Measurements from ENCODE around the gene CYP4X1. TPM values are rescaled to one million over a fixed set of nuclear protein-coding genes. Genes with fewer than 3 reads are reported as not detected.
"Not testable (repeated sequence)": the region's sequence is repeated elsewhere in the genome, so short reads cannot be mapped to it uniquely, and the experiment has no call there.

Gene CYP4X1, protein sequence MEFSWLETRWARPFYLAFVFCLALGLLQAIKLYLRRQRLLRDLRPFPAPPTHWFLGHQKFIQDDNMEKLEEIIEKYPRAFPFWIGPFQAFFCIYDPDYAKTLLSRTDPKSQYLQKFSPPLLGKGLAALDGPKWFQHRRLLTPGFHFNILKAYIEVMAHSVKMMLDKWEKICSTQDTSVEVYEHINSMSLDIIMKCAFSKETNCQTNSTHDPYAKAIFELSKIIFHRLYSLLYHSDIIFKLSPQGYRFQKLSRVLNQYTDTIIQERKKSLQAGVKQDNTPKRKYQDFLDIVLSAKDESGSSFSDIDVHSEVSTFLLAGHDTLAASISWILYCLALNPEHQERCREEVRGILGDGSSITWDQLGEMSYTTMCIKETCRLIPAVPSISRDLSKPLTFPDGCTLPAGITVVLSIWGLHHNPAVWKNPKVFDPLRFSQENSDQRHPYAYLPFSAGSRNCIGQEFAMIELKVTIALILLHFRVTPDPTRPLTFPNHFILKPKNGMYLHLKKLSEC
- total RNA-seq: 10 to 100 TPM in 3 of 4 donors, 1 to 10 TPM in 1; 3.1 to 14.8 (median 12.1) TPM

DNA sequence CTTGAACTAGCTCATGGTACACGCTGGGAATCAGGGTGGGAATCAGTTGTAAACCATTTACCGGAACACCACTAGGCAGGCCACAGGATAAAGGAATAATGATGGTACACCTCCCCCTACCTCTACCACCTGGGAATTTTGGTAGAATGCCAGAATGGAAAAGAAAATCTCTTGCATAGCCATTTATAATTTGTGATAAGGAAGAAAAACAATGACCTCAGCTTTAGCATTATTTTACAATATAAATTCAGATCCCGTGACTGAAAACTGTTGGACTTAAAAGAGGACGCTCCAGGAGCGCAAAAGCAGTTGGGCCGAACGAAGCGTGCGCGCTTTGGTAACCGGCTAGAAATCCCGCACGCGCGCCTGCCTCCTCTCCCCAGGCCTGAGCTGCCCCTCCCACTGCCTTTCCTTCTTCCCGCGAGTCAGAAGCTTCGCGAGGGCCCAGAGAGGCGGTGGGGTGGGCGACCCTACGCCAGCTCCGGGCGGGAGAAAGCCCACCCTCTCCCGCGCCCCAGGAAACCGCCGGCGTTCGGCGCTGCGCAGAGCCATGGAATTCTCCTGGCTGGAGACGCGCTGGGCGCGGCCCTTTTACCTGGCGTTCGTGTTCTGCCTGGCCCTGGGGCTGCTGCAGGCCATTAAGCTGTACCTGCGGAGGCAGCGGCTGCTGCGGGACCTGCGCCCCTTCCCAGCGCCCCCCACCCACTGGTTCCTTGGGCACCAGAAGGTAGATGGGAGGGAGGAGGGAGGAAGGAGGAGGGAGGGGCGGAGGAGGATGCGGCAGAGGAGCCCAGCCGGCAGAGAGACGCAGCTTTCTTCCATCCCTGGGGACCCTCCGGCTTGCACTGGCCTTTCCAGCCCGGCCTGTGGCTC is at the start of gene CYP4X1:
TSS of gene CYP4X1 (plus strand) at position 402 of the 873 bp plus-strand sequence. CDS start at position 551, 149 bp downstream.
- TF ChIP-seq, protein P1, sequence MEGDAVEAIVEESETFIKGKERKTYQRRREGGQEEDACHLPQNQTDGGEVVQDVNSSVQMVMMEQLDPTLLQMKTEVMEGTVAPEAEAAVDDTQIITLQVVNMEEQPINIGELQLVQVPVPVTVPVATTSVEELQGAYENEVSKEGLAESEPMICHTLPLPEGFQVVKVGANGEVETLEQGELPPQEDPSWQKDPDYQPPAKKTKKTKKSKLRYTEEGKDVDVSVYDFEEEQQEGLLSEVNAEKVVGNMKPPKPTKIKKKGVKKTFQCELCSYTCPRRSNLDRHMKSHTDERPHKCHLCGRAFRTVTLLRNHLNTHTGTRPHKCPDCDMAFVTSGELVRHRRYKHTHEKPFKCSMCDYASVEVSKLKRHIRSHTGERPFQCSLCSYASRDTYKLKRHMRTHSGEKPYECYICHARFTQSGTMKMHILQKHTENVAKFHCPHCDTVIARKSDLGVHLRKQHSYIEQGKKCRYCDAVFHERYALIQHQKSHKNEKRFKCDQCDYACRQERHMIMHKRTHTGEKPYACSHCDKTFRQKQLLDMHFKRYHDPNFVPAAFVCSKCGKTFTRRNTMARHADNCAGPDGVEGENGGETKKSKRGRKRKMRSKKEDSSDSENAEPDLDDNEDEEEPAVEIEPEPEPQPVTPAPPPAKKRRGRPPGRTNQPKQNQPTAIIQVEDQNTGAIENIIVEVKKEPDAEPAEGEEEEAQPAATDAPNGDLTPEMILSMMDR (IDR thresholded peaks at IDR 0.05): no peak
- no peak for TF ChIP-seq POLR2A (IDR thresholded peaks at IDR 0.05)
- peak within 1 kb of the TSS; percentile 5 for H3K4me3 ChIP-seq (ENCODE audit: low read depth, poor library complexity, severe bottlenecking)
- intact Hi-C loops (cut with DNase I; ENCODE audit: low total_unique reads): no loop called here
- 2% methylated on average over 39 to 48 of the region's 49 CpGs for WGBS, 2 donors
- no peak for DNase-seq (ENCODE audit: low spot score in 2 of 2)

DNA sequence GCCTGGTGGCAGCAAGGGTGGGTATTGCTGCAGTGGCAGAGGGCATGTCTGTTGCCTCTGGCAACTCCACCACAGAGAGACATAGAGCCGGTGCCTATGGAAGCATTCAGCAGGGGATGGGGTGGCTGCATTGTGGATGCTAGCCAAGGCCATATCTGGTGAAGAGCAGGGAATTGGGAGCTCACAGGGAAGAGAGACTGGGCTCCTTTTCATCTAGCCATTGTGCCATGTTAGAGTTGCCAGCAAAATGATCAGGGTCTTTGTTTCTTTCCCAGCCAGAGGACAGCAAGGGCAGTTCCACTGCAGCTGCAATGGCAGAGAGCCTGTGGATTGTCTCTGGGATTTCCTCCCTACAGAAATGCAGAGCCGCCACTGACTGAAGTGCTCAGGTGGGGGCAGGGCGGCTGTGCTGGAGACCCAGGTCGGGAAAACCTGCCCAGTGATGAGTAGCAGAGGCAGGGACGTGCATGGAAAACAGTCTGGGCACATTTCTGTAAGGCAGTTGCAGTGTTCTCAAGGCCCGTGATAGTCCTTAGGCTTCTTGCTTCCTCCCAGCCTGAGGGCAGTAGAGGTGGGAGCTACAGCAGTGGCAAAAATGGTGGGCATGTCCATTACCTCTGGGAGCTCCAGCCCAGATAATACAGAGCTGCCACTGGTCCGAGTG is 40.2 kb upstream of the CYP4X1 start:
- WGBS, 2 donors: 59 to 70% methylated on average over 7 of the region's 7 CpGs
- intact Hi-C loops (cut with DNase I; ENCODE audit: low total_unique reads): no loop called here
- DNase-seq (ENCODE audit: low spot score in 2 of 2): no peak
- TF ChIP-seq, protein P1 (IDR thresholded peaks at IDR 0.05): no peak
- no peak for TF ChIP-seq POLR2A (IDR thresholded peaks at IDR 0.05)
- H3K4me3 ChIP-seq (ENCODE audit: low read depth, poor library complexity, severe bottlenecking): no peak overlapping the region

DNA sequence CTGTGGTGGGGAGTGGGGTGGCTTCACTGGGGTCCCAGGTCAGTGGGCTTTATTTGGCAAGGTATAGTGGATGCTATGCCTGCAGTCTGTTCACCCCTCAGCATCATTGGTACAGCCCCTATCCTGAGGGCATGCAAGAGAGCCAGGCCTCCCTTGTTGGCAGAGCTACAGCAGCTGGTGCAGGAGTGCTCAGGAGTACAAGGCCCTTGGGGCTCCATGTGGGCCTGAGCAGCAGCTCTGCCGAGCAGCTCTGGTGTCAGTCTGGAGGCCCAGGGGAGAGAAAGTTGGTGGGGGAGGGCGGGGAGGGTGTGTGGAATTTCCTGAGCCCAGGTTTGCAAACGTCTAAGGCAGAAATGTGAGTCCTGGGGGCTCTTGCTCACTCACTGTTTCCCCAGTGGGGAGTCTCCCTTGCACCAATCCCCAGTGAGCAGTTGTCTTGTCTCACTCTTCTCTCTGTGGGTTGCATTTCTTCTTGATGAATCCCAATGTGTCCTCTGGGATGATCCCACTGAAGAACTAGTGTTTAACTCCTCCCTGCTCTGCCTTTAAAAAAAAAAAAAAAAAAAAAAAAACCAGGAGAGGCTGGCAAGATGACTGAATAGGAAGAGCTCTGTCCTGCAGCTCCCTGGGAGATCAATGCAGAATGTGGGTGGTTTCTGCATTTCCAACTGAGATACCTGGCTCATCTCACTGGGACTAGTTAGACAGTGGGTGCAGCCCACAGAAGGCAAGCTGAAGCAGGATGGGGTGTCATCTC is 39.5 kb upstream of the CYP4X1 start:
- DNase-seq (ENCODE audit: low spot score in 2 of 2): no peak
- intact Hi-C loops (cut with DNase I; ENCODE audit: low total_unique reads): no loop called here
- H3K4me3 ChIP-seq (ENCODE audit: low read depth, poor library complexity, severe bottlenecking): no peak overlapping the region
- WGBS, 2 donors: 4 to 24% methylated on average over 3 of the region's 3 CpGs
- TF ChIP-seq, protein P1 (IDR thresholded peaks at IDR 0.05): no peak
- no peak for TF ChIP-seq POLR2A (IDR thresholded peaks at IDR 0.05)

DNA sequence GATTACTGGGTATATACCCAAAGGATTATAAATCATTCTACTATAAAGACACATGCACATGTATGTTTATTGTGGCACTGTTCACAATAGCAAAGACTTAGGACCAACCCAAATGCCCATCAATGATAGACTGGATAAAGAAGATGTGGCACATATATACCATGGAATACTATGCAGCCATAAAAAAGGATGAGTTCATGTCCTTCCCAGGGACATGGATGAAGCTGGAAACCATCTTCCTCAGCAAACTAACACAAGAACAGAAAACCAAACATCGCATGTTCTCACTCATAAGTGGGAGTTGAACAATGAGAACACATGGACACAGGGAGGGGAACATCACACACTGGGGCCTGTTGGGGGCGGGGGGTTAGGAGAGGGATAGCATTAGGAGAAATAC is 32.9 kb upstream of the CYP4X1 start:
- WGBS, 2 donors: 83 to 87% methylated on average over 2 of the region's 2 CpGs
- intact Hi-C loops (cut with DNase I; ENCODE audit: low total_unique reads); H3K4me3 ChIP-seq (ENCODE audit: low read depth, poor library complexity, severe bottlenecking); DNase-seq (ENCODE audit: low spot score in 2 of 2): not testable (repeated sequence)

DNA sequence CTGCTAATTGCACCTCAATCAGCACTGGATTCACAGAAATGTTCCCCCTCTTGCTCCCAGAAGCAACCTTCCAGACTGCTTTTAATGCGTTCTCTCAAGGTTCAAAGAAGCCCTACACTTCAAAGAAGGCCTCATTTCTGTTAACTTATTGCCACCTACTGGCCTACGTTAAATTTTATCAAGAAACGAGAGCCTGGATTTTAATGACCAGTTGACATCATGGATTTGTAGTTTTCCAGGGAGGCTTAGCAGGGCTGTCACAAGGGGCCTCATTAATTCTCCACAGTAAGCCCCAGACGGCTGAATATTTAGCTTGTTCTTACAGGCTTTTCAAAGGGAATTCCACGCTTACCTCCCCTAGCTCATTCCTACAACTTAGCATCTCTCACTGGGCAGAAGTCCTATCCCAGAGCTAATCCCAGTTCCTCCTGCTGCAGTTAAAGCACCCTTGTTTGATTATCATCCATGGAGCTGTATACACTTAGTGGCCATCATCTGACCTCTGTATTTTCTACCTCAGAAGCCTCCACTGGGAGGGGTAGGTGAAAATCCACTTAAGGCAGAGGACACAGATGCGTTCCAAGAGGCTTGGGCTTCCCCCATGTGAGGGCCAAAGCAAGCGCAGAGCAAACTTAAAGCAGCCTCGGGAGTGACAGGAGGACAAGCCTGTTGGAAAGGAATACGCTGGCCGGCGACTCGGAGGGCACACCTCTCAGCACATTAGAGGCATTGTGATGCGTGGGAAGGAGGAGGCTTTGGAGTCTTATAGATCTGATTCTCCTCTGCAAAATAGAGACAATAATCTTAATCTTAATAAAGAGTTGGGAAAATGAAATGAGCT is 32.2 kb upstream of the CYP4X1 start:
- no peak overlapping the region for H3K4me3 ChIP-seq (ENCODE audit: low read depth, poor library complexity, severe bottlenecking)
- DNase-seq (ENCODE audit: low spot score in 2 of 2): no peak
- WGBS, 2 donors: 40 to 49% methylated on average over 13 of the region's 13 CpGs
- TF ChIP-seq, protein P1 (IDR thresholded peaks at IDR 0.05): no peak
- TF ChIP-seq POLR2A (IDR thresholded peaks at IDR 0.05): no peak
- intact Hi-C loops (cut with DNase I; ENCODE audit: low total_unique reads): no loop called here
